Epithelial cell of proximal tubule (primary cell): ENCODE measurements around the gene CCR5. TPM values are rescaled to one million over a fixed set of nuclear protein-coding genes. Genes with fewer than 3 reads are reported as not detected.

Source experiments
- DNase-seq: peaks from one replicate; pipeline ENCODE4 v3.0.0-alpha.2; 2011; ENCODE audit warnings: low read depth
- H3K4me3 ChIP-seq: 2 replicates; pipeline ENCODE4 v1.5.1; 2011; ENCODE audit warnings: low read depth, mild to moderate bottlenecking, low read length
- CTCF ChIP-seq: conservative IDR thresholded peaks from 2 replicates; pipeline ENCODE4 v1.5.1; 2012; ENCODE audit warnings: low read depth, mild to moderate bottlenecking, low read length
- total RNA-seq: library from RNA; depleted of rRNA; stranded (reverse); fragments of >200 nt; gene quantifications from 2 replicates; pipeline ENCODE4 v1.2.3, GENCODE V29; 2015

The CCR5 gene
- total RNA-seq, 1 donor from 2014 or later: not detected

- no peak for TF ChIP-seq CTCF
- H3K4me3 ChIP-seq: no peak overlapping the region
- DNase-seq: peak; percentile 59
These were observed 52.8 kb downstream of the CCR5 start for GRCh38 chr3:46423588-46423987.

Other genes with a start within 250 kb of the CCR5 start
- not detected in 2 replicates for gene CCR1, start 162.6 kb upstream of the CCR5 start, total RNA-seq
- gene CCR3, start 128.5 kb upstream of the CCR5 start, total RNA-seq: not detected in 2 replicates
- not detected in 2 replicates for gene CCR2, start 16.8 kb upstream of the CCR5 start, total RNA-seq
- not detected in 2 replicates for gene CCRL2, start 36.3 kb downstream of the CCR5 start, total RNA-seq
- gene LTF, start 94.0 kb downstream of the CCR5 start, total RNA-seq: not detected in 2 replicates
- gene RTP3, start 127.0 kb downstream of the CCR5 start, total RNA-seq: not detected in 2 replicates
- not detected in 2 replicates for gene LRRC2, start 195.4 kb downstream of the CCR5 start, total RNA-seq
- not detected in 2 replicates for gene FAM240A, start 241.6 kb downstream of the CCR5 start, total RNA-seq